ENCODE measurements around the gene KSR1.

- TF ChIP-seq CTCF (IDR thresholded peaks at IDR 0.05; ENCODE audit: insufficient read depth, low read depth, low read length) (no peak), EZH2 (IDR thresholded peaks at IDR 0.05; ENCODE audit: insufficient read depth, low read length) (no peak)
Observed at GRCh38 chr17:27445971-27446370, 10.3 kb upstream of the KSR1 start.
